GM19397 (cell line): ENCODE results near the gene AGAP2.

Source experiments
- ATAC-seq: cut with Tn5 transposase; IDR thresholded peaks from one replicate; pipeline ENCODE4 v1.9.1; 2021; ENCODE audit warnings: mild to moderate bottlenecking, moderate library complexity; ENCODE audit not compliant: unreplicated experiment

AGAP2 gene

GRCh38 chr12:57767876-57768275, 29.3 kb upstream of the AGAP2 start:
- ATAC-seq, result no peak

- no peak for ATAC-seq
Observed at GRCh38 chr12:57767305-57767698, 28.8 kb upstream of the AGAP2 start.

GRCh38 chr12:57766464-57767304, 28.1 kb upstream of the AGAP2 start, which contains the start of gene CYP27B1:
Gene CYP27B1 (minus strand): TSS chr12:57767078. CDS start chr12:57767041, 37 bp downstream.
- ATAC-seq, result no peak

- ATAC-seq, result no peak
Observed at GRCh38 chr12:57765698-57766463, 27.3 kb upstream of the AGAP2 start.

GRCh38 chr12:57765003-57765697, 26.6 kb upstream of the AGAP2 start:
- peak; percentile 64 for ATAC-seq

GRCh38 chr12:57764662-57765002, 26.1 kb upstream of the AGAP2 start:
- peak; percentile 11 for ATAC-seq

GRCh38 chr12:57763881-57764661, 25.5 kb upstream of the AGAP2 start:
- no peak for ATAC-seq

- ATAC-seq, result no peak
Observed at GRCh38 chr12:57762463-57762862, 23.9 kb upstream of the AGAP2 start.

- no peak for ATAC-seq
Observed at GRCh38 chr12:57761391-57761998, 23.0 kb upstream of the AGAP2 start.

GRCh38 chr12:57760347-57760982, 21.9 kb upstream of the AGAP2 start:
- ATAC-seq, result no peak

- ATAC-seq, result no peak
Observed at GRCh38 chr12:57759360-57759980, 20.9 kb upstream of the AGAP2 start.

- no peak for ATAC-seq
Observed at GRCh38 chr12:57758552-57759359, 20.2 kb upstream of the AGAP2 start.

GRCh38 chr12:57757771-57758170, 19.2 kb upstream of the AGAP2 start:
- no peak for ATAC-seq

- peak; percentile 18 for ATAC-seq
Observed at GRCh38 chr12:57756406-57757341, 18.1 kb upstream of the AGAP2 start.

GRCh38 chr12:57755454-57756372, 17.2 kb upstream of the AGAP2 start:
- ATAC-seq, result no peak

- ATAC-seq, result no peak
Observed at GRCh38 chr12:57755194-57755453, 16.6 kb upstream of the AGAP2 start.
